Cardiac muscle cell (in vitro differentiated cells and primary cell): ENCODE data around the gene MDH1. TPM values are rescaled to one million over a fixed set of nuclear protein-coding genes. Genes with fewer than 3 reads are reported as not detected.
"Not testable (repeated sequence)": the region's sequence is repeated elsewhere in the genome, so short reads cannot be mapped to it uniquely, and the experiment has no call there.

Experiments
- DNase-seq, 2 donors: peaks; one replicate each; pipeline versions ENCODE4 v3.0.0 to v3.0.0-alpha.2; 2010 to 2017; ENCODE audit warnings: low read depth in 1 of 2, low spot score in 1 of 2
- H3K27ac ChIP-seq: fragments of 200-600 bp; sonication (generic); 2 replicates; pipeline ENCODE4 v1.5.1; 2016
- H3K27me3 ChIP-seq: fragments of 200-600 bp; sonication (generic); 2 replicates; pipeline ENCODE4 v1.6.0; 2016; ENCODE audit warnings: control low read depth
- H3K36me3 ChIP-seq: fragments of 200-600 bp; sonication (generic); 2 replicates; pipeline ENCODE4 v1.5.1; 2016; ENCODE audit warnings: control low read depth
- H3K4me1 ChIP-seq: fragments of 200-600 bp; sonication (generic); 2 replicates; pipeline ENCODE4 v1.8.1; 2017; ENCODE audit warnings: low read depth, mild to moderate bottlenecking, mixed run types
- H3K4me3 ChIP-seq: fragments of 200-600 bp; sonication (generic); 2 replicates; pipeline ENCODE4 v1.5.1; 2016; ENCODE audit warnings: mild to moderate bottlenecking
- H3K9me3 ChIP-seq: fragments of 200-600 bp; sonication (generic); 2 replicates; pipeline ENCODE4 v1.5.1; 2017; ENCODE audit warnings: low read depth, mild to moderate bottlenecking, control low read depth
- polyA plus RNA-seq: library from polyadenylated mRNA; unstranded; fragments of >200 nt; fragmentation: Nextera tagmentation; extraction: Ambion mirVana; gene quantifications from 2 replicates; pipeline ENCODE4 v1.2.1, GENCODE V29; 2016
- total RNA-seq: library from RNA; depleted of rRNA; stranded (reverse); fragments of >200 nt; gene quantifications from 2 replicates; pipeline ENCODE4 v1.2.3, GENCODE V29; 2016
- TF ChIP-seq, protein P1 (sequence below): IDR thresholded peaks from 2 replicates; pipeline ENCODE4 v1.5.1; 2012; ENCODE audit warnings: low read depth, mild to moderate bottlenecking, low read length

Gene MDH1
- total and polyA plus RNA-seq, 2 experiments from 2014 or later, result 668 to 1,373 TPM

DNA sequence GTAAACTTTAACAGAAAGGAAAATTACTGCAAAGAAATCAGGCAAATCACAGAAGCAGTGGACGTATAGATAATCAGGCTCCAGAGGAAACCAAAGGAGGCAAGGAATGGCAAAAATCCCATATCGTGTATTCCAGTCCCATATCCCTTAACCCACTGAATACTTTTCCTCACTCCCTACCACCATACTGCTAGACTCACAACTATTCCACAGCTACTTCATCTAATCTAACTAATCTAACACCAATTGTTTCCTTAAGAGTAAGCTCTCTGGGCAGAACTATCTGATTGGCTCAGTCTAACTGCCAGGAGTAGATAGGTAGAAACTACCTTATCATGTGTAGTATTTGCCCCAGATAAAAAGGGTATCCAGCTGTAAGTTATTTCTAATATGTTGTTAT, 16.8 kb upstream of the MDH1 start:
- Histone ChIP-seq H3K27me3 (no peaks in the 10 kb centered on the region), H3K27ac (no peak overlapping the region), H3K4me3 (no peak overlapping the region), H3K4me1 (no peaks in the 10 kb centered on the region), H3K9me3 (no peaks in the 10 kb centered on the region), H3K36me3 (no peaks in the 10 kb centered on the region)
- DNase-seq, result no peak
- TF ChIP-seq, protein P1, sequence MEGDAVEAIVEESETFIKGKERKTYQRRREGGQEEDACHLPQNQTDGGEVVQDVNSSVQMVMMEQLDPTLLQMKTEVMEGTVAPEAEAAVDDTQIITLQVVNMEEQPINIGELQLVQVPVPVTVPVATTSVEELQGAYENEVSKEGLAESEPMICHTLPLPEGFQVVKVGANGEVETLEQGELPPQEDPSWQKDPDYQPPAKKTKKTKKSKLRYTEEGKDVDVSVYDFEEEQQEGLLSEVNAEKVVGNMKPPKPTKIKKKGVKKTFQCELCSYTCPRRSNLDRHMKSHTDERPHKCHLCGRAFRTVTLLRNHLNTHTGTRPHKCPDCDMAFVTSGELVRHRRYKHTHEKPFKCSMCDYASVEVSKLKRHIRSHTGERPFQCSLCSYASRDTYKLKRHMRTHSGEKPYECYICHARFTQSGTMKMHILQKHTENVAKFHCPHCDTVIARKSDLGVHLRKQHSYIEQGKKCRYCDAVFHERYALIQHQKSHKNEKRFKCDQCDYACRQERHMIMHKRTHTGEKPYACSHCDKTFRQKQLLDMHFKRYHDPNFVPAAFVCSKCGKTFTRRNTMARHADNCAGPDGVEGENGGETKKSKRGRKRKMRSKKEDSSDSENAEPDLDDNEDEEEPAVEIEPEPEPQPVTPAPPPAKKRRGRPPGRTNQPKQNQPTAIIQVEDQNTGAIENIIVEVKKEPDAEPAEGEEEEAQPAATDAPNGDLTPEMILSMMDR, result no peak

DNA sequence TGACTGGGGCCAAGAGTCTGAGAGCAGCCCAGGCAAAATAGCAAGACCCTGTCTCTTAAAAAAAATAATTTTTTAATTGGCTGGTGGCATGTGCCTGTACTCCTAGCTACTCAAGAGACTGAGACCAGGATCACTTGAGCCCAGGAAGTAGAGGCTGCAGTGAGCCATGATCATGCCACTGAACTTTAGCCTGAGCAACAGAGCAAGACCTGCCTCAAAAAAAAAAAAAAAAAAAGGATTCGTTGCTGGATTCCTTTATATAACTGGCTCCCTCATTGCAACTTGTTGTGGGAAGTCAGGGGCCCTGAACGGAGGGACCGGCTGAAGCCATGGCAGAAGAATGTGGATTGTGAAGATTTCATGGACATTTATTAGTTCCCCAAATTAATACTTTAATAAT, 15.7 kb upstream of the MDH1 start:
- not testable (repeated sequence) for H3K27ac ChIP-seq, H3K9me3 ChIP-seq, DNase-seq, H3K4me1 ChIP-seq, H3K27me3 ChIP-seq, H3K36me3 ChIP-seq, H3K4me3 ChIP-seq

DNA sequence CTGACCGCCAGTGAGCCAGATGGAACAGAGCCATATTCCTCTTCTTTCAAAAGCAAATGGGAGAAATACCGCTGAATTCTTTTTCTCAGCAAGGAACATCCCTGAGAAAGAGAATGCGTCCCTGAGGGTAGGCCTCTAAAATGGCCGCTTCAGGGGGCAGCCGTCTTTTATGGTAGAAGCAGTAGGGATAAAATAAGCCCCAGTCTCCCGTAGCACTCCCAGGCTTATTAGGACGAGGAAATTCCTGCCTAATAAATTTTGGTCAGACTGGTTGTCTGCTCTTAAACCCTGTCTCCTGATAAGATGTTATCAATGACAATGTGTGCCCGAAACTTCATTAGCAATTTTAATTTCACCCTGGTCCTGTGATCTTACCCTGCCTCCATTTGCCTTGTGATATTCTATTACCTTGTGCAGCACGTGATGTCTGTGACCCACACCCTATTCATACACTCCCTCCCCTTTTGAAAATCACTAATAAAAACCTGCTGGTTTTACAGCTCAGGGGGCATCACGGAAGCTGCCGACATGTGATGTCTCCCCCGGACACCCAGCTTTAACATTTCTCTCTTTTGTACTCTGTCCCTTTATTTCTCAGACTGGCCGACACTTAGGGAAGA, 14.9 kb upstream of the MDH1 start:
- not testable (repeated sequence) for H3K27ac ChIP-seq, H3K27me3 ChIP-seq, H3K4me3 ChIP-seq, H3K9me3 ChIP-seq, H3K36me3 ChIP-seq, DNase-seq, H3K4me1 ChIP-seq

DNA sequence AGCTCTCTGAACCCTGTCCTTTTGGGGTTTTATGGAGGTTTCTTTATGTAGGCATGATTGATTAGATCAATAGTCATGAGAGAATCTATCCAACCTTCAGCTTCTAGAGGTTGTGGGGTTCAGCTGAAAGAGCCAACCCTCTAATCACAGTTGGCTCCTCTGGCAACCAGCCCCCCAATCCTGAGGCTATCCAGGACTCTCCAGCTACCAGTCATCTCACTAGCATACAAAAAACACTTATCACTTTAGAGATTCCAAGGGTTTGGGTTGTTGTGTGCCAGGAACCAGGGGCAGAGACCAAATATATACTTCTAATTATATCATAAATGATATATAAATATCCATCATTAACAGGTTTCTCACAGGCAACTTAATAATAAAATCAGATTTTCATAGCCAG, 12.2 kb upstream of the MDH1 start:
- TF ChIP-seq, protein P1, result no peak
- no peaks in the 10 kb centered on the region for H3K9me3 ChIP-seq
- H3K27me3 ChIP-seq, result no peaks in the 10 kb centered on the region
- H3K36me3 ChIP-seq, result no peaks in the 10 kb centered on the region
- peaks cover 3% of the 10 kb centered on the region for H3K4me1 ChIP-seq
- H3K27ac ChIP-seq, result no peak overlapping the region
- DNase-seq, result no peak
- H3K4me3 ChIP-seq, result no peak overlapping the region

DNA sequence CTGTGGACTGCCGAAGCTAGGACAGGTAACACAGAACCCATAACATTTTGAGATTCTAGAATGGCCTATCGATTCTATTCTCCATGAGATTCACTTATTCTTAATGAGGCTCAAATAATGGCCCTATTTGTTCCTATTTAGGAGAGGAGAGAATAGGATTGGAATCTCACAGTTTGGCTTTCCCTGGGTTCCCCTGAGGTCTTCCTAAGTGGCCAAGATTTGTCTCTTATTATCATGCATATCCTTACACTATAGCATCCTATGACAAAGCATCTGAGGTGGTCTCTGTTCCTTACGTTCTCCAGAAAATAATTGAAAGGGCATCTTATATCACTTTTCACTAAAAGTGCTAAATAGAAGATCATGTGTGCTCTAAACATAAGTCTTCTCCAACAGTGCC, 10.0 kb upstream of the MDH1 start:
- no peak for DNase-seq
- no peaks in the 10 kb centered on the region for H3K27me3 ChIP-seq
- no peaks in the 10 kb centered on the region for H3K9me3 ChIP-seq

DNA sequence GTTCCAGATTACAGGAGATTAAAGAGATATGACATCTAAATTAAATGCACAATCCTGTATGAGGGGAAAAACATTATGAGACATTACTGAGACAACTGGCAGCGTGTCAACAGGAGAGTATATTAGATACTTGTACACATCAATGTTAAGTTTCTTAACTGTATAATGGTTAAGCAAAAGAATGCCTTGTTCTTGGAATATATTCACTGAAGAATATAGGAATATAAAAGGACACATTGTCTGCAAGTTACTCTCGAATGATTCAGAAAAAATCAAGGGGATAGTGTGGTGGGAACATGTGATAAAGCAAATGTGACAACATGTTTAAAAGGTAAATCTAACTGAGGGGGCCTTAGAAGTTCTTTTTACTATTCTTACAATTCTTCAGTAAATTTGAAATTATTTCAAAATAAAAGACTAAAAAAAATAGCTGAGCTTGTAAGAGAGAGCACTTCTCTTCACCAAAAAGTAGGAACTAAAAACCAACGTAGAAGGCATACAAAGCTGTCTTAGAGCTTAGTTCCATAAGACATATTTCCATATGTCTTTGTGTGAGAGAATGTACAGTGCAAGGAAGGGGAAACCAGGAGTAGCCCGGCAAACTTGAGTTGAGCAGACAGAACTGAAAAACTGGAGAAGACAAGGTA, 8.0 kb upstream of the MDH1 start:
- Histone ChIP-seq H3K4me3 (no peak overlapping the region), H3K27ac (no peak overlapping the region), H3K9me3 (no peaks in the 10 kb centered on the region), H3K4me1 (peaks cover 3% of the 10 kb centered on the region), H3K27me3 (no peaks in the 10 kb centered on the region), H3K36me3 (no peaks in the 10 kb centered on the region)
- TF ChIP-seq, protein P1, result no peak
- DNase-seq, result no peak

More for the DNA sequence above, 10.0 kb upstream of the MDH1 start:
- Histone ChIP-seq H3K4me1 (peaks cover 3% of the 10 kb centered on the region), H3K4me3 (no peak overlapping the region), H3K27ac (no peak overlapping the region), H3K36me3 (no peaks in the 10 kb centered on the region)
- TF ChIP-seq, protein P1, result no peak
